Suppressor macrophage (primary cell): ENCODE measurements around the gene C4BPB.
A peak's percentile ranks its signal among the peaks of the same experiment; 100 is the strongest.

ENCODE experiments used
- DNase-seq, 4 experiments: peaks; one replicate each; pipeline ENCODE4 v3.0.0-alpha.2; 2020 to 2022

Gene C4BPB

DNA sequence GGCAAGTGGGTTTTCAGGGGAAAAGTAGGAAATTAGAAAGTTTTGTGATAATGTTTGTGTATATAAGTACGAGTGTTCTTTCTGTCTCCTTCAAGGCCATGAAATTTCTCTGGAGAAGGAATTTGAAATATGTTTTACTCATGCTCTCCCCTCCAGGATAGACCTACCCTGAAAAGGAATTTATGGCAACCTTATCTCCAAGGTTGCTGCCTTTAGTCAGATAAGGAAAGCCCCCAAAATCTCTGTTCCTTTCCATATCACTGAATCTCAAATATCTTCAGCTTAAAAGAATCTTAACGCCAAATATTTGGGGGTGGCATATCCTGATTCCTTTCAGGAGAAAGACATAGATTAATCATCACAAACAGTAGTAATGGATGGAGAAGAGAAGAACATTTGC is 499 bp upstream of the C4BPB start:
- DNase-seq, result no peak

DNA sequence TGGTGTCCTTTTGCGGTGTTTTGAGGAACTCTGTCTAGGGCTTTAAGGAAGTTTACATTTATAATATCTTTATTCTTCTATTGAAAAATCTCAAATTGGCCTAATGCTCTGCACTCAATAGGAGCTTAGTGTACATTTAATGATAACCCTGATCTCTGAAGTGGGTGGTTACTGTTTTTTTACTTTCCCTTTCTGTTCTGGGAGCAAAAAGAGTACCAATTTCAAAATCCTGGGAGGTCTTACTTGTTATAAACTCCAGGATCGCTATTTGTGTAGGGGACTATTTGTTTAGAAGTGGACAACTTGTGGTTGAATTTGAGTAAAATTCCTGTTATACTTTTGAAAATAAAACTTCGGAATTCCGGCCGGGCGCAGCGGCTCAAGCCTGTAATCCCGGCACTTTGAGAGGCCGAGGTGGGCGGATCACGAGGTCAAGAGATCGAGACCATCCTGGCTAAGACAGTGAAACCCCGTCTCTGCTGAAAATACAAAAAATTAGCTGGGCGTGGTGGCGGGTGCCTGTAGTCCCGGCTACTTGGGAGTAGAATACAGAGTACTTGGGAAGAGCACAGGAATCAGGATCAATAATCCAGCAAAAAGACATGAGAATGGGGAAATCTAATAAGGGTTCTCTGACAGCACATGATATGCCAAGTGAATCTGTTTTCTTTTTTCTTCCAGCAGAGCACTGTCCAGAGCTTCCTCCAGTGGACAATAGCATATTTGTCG is 1.1 kb downstream of the C4BPB start:
- peak in 2 of 4 experiments; percentile 17 to 45 for DNase-seq

DNA sequence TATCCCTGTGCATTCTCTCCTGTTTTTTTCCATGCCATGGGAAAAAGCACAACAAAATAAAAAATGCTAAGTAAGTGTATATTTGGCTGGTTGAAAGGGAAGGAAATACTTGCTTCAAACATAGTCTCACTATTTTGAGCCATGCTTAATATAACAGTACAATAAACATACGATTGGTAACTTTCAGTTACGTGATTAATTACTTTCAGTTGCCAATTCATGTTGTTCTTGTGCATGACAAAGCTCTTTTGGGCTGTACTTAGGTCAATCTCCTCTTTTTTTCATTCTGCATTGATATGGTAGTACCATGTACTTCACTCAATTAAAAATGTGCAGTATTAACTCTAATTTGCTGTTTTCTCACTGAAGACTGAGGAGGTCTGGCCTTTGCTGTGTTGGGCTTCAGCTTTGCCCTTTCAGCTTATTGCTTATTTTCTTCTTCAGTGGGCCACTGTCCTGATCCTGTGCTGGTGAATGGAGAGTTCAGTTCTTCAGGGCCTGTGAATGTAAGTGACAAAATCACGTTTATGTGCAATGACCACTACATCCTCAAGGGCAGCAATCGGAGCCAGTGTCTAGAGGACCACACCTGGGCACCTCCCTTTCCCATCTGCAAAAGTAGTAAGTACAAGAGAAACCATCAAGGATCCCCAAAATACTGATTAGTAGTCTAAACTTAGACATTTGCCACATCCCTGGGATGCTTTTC is 2.7 kb downstream of the C4BPB start:
- no peak for DNase-seq

DNA sequence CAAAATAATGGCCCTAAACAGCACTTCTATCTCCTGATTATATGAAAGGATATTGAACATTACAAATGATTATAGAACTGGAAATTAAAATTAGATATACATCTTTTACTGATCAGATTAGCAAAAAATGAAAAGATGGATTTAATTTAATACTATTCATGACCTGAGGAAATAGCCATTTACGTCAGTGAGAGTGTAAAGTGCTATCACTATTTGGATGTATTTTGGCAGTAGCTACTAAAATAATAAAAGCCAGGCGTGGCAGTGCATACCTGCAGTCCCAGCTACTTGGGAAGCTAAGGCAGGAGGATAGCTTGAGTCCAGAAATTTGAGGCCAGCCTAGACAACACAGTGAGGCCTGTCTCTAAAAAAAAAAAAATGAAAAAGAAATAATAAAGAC is 5.3 kb downstream of the C4BPB start:
- DNase-seq, result no peak

DNA sequence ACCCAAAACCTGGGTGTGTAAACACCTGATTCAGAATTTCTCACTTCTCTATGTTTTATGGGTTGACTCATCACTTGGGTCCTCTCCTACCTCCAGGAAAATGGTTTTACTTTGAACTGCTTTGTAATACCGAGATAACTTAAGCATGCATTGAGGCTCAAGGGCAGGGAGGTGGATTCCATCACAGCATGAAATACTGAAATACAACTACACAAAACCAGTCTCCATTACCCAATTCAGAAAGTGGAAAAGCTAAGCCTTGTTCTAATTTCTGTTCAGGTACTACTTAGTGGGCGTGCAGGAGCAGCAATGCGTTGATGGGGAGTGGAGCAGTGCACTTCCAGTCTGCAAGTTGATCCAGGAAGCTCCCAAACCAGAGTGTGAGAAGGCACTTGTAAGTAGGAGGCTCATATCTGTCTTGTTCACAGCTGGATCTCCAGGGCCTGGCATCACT is 9.2 kb downstream of the C4BPB start:
- DNase-seq, result no peak

DNA sequence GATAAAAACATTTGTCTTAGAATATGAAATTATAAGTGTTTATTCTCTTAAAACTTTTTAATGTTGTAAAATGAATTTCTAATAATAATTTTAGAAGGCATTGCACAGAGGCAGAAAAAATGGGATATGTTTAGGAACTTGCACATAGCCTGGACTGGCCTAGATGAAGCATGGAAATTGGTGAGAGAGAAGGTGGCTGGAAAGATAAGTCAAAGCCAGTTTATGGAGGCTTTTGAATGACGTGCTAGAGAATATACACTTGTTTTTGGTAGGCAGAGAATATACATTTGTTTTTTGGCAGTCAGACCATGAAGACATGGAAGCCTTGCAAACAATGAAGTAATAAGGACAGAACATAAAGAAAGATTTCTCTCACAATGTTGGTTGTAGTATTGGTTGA is 13.1 kb downstream of the C4BPB start:
- DNase-seq, result no peak

DNA sequence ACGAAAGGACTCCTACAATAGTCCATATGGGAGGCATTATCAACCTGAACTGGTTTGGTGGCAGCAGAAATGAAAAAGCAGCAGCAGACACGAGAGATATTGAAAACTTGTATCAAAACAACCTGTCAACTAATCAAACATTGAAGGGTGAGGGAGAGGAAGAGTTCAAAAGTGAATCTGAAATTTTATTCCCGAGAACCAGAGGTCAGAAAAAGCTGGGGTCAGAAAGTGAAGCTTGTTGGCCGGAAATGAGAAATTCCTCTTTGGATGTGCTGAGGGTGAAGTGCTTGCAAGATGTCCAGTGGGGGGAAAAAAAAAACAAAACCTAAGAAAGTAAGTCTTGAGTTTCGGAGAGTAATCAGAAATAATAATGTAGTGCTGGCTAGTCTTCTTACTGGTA is 13.5 kb downstream of the C4BPB start:
- DNase-seq, result no peak

DNA sequence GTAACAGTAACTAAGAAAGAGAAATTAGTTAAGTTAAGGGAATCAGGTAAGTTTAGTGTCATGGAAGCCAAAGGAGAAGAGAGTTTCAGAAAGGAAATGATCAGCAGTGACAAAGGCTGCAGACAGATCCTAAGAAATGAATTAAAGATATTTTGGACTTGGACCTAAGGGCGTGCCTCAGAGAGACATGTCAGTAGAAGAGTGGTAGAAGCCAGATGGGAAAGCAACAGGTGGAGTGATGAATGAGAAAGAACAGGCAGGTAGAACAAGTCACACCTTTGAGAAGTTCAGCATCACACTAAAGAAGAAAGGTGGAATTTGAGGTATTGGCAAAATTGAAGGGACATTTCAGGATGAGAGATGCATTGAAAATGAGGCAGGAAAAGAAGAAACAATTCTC is 14.0 kb downstream of the C4BPB start:
- DNase-seq, result no peak

DNA sequence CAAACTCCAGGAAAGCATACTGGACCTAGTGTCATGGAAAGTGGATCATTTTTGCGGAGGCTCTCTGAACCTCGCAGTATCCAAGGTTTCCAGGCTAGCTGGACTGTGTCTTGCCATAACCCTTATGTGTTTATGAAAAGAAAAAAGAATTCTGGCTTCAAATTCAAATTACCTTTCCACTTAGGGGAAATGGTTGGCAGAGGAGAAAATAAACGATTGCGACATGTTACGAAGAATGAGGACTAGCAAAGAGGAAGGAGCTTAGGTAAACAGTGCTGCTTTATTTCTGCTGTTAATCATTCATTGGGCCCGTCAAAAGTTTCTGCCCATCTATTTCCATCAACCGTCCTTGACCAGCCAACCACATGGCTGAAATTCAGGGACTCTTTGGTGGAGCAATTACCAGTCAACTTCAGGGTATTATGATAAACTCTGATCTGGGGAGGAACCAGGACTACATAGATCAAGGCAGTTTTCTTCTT is 15.3 kb downstream of the C4BPB start, which contains the start of gene C4BPA:
TSS of gene C4BPA (plus strand) at position 342 of the 482 bp plus-strand sequence. CDS start 8,793 bp downstream, outside the sequence.
- peak in 3 of 4 experiments; percentile 9 to 36 (median 12) for DNase-seq

DNA sequence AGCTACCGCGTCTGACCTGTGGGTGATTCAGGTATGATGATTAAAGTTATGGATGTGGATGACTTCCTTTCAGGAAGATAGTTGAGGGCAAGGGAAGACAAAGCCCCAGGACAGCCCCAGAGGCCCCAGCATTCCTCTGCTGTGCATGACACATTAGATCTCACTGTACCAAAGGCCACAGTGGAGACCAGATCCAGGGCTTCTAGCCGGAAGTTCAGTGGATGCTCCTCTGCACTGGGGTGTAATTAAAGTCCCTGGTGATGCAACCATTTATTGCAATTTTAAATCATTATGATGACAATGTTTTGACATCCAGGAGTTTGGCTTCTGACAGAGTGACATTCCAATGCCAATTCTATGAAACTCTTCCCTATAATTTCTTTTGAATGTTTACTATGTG is 20.3 kb downstream of the C4BPB start:
- no peak for DNase-seq

DNA sequence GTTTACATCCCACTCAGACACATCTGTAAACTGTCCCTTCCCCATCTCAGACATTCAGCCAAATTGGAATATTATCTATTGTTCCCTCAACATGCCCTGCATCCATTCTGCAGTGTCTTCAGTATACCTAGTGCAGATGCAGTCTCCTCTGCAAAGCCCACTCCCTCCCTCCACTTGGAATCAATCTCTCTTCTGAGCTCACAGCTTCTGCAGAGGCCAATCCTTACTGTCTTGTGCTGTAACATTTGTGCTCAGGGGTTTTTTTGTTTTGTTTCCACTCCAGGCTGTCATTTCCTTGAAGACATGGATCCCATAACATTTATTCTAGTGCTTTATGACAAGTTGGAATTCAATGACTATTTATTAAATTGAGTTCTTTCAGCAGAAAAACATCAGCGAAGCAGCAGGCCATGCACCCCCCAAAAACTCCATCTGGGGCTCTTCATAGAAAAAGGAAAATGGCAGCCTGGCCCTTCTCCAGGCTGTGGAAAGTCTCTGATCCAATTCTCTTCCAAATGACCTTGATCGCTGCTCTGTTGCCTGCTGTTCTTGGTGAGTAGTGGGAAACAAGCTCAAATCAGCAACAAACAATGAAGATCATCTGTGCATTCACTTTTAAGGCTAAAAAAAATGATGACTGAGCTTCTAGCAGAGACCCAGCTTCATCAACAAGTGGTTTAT is 24.1 kb downstream of the C4BPB start:
- DNase-seq, result no peak

DNA sequence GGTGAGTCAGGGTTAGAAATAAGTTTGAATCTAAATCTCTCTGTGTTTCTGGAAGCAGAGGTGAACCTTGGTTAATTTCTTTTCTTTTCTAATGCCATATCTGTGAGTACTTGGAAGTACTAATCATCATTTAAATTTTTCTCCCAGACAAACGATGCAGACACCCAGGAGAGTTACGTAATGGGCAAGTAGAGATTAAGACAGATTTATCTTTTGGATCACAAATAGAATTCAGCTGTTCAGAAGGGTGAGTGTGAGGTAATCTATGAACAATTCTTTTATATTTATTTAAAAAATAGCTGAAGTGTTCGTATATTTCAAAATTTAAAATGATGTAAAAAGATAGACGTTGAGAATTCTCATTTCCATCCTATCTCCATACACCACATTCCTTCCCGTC is 26.6 kb downstream of the C4BPB start:
- no peak for DNase-seq

DNA sequence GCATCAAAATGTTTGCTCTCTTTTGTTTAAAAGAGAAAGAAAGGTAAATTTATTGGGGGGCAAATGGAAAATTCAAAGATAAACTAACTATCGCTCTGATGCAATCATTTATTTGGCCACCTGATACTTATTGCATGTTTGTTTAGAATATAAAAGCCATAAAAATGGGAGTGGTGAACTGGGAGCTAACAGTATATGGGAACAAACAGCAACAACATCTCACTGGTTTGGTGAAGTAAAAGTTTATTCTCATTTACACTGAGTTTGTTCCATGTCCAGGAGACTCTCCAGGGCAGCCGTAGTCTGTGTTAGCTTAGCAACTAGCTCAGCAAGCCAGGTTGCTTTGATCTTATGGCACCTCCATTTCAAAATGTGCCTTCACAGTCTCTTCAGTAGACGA is 35.7 kb downstream of the C4BPB start:
- DNase-seq, result no peak

DNA sequence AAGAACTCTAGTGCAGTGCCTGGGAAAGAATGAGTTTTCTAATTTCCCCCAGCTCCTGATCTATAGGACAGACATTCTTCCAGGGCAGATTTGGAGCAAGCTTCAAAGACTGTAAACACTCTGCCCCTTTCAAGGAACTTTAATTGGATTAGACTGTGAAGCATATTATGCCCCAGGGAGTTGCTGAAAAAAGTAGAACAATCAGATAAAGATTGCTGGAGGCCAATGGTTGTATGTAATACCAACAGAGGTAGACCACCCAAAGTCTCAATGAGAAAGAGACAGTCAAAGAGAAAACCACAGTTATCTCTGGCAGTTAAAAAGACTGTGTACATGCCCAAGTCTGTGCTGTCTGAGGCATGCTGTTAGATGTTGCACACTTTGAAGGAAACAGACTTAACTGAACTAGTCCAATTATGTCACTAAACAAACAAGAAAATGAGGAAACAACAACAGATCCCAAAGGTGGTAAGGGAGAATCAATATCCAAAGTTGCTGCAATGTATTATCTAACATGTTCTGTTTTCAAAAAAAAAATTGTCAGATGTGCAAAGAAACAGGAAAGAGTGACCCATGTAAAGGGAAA is 39.8 kb downstream of the C4BPB start:
- DNase-seq, result no peak

DNA sequence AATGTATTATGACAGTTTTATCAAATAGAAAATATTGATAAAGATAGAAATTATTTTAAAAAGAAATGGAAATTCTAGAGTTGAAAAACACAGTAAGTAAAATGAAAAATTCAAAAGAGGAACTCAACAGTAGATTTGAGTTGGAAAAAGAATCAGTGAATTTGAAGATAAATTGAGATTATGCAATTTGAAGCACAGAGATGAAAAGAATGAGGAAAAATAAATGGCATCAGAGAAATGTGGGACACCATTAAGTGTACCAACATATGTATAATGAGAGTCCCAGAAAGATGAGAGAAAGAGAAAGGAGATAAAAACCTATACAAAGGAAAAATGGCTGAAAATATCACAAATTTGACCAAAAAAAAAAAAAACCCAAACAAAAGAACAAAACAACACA is 40.4 kb downstream of the C4BPB start:
- no peak for DNase-seq

DNA sequence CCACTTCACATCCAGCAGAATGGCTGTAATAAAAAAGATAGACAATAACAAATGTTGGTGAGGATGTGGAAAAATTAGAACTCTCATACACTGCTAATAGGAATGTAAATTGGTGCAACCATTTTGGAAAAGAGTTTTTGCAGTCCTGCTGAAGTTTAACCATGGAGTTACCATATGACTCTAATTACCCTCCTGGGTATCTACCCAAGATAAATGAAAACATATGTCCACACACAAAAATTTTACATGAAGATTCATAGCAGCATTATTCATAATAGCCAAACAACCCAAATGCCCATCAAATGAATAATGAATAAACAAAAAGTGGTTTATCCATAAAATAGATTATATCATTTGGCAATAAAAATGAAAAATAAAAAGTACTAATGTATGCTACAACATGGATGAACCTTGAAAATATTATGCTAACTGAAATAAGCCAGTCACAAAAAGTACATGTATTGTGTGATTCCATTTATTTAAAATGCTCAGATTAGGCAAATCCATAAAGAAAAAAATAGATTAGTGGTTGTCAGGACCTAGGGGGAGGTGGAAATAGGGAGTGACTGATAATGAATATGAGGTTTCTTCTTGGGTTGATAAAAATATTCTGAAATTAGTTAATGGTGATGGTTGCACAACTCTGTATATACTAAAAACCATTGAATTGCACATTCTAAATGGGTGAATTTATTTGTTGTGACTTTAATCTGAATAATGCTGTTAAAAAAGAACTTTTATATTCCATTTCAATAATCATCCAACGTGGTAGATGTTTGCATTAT is 41.8 kb downstream of the C4BPB start:
- no peak for DNase-seq

DNA sequence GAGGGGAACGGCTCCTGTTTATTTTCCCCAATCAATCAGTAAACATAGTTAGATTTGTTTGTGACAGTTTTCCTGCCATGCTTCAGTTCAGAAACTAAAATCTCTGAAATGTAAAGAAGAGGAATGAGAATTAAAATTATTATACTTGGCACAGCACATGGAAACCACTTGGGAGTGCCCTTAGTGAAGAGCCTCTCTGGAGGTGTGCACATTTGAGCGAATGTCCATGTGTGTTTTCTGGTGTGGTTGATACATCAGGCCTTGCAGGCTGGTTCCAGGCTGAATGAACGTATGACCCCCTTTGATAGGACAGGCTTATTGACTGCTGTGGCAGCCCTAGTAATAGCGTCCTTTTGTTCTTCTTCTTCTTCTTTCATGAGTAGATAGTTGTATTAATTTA is 42.5 kb downstream of the C4BPB start:
- no peak for DNase-seq

DNA sequence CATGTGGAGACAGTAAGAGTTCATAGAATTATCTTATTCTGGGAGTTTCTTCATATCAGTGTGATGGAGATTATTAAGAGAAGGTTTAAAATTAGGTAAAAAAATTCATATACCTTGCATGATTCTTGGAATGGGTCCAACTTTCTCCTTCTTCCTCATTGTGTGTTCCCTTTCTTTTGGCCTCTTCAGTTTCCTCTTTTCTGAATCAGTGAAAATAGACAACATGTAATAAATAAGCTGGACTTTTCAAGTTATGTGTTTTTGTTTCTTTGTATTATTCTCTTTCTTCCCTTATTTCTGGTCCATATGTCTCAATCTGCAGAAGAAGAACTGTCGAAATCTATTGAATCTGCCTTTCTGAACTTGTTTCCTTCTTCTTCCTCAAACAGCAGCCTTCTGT is 45.9 kb downstream of the C4BPB start:
- peak; percentile 24 to 87 (median 57) for DNase-seq

DNA sequence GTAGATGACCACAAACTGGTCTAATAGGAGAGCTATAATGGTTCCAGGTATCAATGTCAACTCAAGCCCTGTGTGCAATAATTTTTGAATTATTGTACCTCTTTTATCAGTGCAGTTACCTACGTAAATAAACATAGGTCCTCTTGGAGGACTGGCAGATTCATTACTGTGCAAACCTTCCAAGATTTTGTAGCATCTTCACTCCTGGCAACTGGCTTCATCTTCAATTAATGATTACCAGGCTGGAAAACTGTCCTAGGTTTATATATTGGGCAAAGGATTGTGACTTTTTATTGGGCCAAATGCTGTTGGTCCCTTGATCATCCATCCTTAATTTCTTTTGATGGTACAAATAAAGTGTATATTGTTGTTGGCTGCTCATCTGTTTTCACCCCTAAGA is 51.0 kb downstream of the C4BPB start:
- no peak for DNase-seq

DNA sequence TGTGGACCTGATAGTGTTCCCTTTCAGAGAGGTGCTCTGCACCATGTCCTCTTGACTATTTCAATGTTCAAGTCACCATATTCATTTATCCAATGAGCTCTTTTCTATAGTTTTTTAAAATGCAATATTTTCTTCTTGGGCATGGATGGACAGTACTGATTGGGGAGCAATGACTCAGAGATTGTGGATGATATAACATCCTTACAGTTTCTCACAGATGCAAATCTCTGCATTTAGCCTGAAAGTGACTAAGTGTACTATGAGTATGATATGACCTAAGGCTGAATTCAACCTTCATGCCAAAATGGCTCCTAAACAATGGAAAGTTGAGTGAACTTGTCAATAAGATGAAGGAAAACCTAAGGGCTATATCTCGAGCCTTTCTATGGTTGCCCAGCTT is 51.9 kb downstream of the C4BPB start:
- no peak for DNase-seq

DNA sequence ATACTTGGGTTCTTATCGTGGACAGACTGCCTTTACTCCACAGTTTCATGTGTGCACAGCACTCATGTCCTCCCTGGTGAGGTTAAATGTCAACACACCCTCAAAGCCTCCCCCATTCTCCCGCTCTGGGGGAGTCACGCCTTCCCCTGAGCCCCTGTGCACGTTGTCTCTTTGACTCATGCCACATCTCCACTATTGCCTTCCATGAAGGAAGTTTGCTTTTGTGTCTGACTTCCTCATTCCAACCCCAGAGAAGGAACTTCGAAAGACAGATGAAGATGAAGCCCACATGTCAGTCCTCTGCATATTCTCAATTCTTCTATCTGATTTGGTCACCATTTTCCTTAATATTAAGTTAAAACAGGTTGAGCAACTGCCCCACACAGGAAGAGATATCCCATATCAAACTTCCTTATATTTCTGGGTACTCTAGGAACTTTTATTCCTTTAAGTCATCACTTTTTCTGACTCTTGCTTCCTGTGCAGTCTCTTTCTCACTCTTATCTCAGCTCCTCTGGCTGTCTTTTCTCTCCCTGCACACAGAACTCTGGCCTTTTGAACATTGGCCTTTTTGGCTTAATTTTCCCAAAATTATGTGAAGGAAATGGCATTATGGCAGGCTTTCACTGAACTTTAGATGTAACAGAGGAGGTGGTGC is 56.9 kb downstream of the C4BPB start:
- peak; percentile 68 to 85 (median 78) for DNase-seq
